ENCODE measurements around the gene RAMAC. TPM values are rescaled to one million over a fixed set of nuclear protein-coding genes. Genes with fewer than 3 reads are reported as not detected.
"Not testable (repeated sequence)": the region's sequence is repeated elsewhere in the genome, so short reads cannot be mapped to it uniquely, and the experiment has no call there.

The RAMAC gene
- total and polyA plus RNA-seq, 8 donors = 1.2 to 84.0 (median 23.9) TPM

GRCh38 chr15:83030021-83030420 is 44.0 kb downstream of the RAMAC start:
- H3K36me3 ChIP-seq = peaks cover 8 to 78% (median 57%) of the 10 kb centered on the region in 4 donors
- H3K4me3 ChIP-seq = no peak overlapping the region
- DNase-seq = no peak
- 92 to 98% (median 96%) methylated on average over 8 of the region's 8 CpGs for WGBS, 5 donors
- H3K4me1 ChIP-seq = no peaks in the 10 kb centered on the region
- H3K9me3 ChIP-seq = no peaks in the 10 kb centered on the region
- H3K27ac ChIP-seq = no peak overlapping the region
- no peak for TF ChIP-seq POLR2A (IDR thresholded peaks at IDR 0.05)
- no peak for TF ChIP-seq POLR2AphosphoS5 (IDR thresholded peaks at IDR 0.05)
- TF ChIP-seq, protein P1, sequence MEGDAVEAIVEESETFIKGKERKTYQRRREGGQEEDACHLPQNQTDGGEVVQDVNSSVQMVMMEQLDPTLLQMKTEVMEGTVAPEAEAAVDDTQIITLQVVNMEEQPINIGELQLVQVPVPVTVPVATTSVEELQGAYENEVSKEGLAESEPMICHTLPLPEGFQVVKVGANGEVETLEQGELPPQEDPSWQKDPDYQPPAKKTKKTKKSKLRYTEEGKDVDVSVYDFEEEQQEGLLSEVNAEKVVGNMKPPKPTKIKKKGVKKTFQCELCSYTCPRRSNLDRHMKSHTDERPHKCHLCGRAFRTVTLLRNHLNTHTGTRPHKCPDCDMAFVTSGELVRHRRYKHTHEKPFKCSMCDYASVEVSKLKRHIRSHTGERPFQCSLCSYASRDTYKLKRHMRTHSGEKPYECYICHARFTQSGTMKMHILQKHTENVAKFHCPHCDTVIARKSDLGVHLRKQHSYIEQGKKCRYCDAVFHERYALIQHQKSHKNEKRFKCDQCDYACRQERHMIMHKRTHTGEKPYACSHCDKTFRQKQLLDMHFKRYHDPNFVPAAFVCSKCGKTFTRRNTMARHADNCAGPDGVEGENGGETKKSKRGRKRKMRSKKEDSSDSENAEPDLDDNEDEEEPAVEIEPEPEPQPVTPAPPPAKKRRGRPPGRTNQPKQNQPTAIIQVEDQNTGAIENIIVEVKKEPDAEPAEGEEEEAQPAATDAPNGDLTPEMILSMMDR (IDR thresholded peaks at IDR 0.05) = no peak
- no peak for TF ChIP-seq EP300 (IDR thresholded peaks at IDR 0.05)
- H3K27me3 ChIP-seq = no peaks in the 10 kb centered on the region
- intact Hi-C loops (cut with DNase I; ENCODE audit: low total_unique reads) = no loop called here

DNA sequence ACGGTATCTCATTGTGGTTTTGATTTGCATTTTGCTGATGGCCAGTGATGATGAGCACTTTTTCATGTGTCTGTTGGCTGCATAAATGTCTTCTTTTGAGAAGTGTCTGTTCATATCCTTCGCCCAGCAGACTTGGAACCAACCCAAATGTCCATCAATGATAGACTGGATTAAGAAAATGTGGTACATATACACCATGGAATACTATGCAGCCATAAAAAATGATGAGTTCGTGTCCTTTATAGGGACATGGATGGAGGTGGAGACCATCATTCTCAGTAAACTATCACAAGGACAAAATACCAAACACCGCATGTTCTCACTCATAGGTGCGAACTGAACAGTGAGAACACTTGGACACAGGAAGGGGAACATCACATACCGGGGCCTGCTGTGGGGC is 45.2 kb downstream of the RAMAC start:
- H3K4me1 ChIP-seq; intact Hi-C loops (cut with DNase I; ENCODE audit: low total_unique reads); H3K4me3 ChIP-seq; H3K9me3 ChIP-seq; H3K27me3 ChIP-seq; DNase-seq; H3K27ac ChIP-seq: not testable (repeated sequence)
- H3K36me3 ChIP-seq = peaks cover 8 to 72% (median 55%) of the 10 kb centered on the region in 4 donors
- 93 to 100% (median 98%) methylated on average over 6 of the region's 6 CpGs for WGBS, 5 donors

- no peak for TF ChIP-seq POLR2A (IDR thresholded peaks at IDR 0.05)
- TF ChIP-seq EP300 (IDR thresholded peaks at IDR 0.05) = no peak
- no peak for TF ChIP-seq POLR2AphosphoS5 (IDR thresholded peaks at IDR 0.05)
- Histone ChIP-seq H3K36me3 (peaks cover 16 to 60% (median 53%) of the 10 kb centered on the region in 4 donors), H3K27me3 (no peaks in the 10 kb centered on the region), H3K27ac (no peak overlapping the region), H3K9me3 (no peaks in the 10 kb centered on the region), H3K4me1 (peaks cover 0 to 7% (median 1%) of the 10 kb centered on the region in 4 donors), H3K4me3 (no peak overlapping the region)
- no peak for DNase-seq
- 89 to 94% (median 93%) methylated on average over 6 of the region's 6 CpGs for WGBS, 5 donors
- intact Hi-C loops (cut with DNase I; ENCODE audit: low total_unique reads) = no loop called here
Measured at GRCh38 chr15:83036253-83036652, 50.2 kb downstream of the RAMAC start.

DNA sequence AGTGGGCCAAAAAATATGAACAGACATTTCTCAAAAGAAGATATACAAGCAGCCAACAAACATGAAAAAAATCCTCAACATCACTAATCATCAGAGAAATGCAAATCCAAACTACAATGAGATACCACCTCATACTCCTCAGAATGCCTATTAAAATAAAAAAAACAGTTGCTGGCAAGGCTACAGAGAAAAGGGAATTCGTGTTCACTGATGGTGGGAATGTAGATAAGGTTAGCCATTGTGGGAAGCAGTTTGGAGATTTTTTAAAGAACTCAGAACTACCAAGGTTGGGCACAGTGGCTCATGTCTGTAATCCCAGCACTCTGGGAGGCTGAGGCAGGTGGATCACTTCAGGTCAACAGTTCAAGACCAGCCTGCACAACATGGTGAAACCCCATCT is 53.2 kb downstream of the RAMAC start:
- Histone ChIP-seq H3K9me3 (no peaks in the 10 kb centered on the region), H3K27ac (no peak overlapping the region), H3K27me3 (no peaks in the 10 kb centered on the region), H3K4me3 (no peak overlapping the region), H3K36me3 (peaks cover 24 to 62% (median 56%) of the 10 kb centered on the region in 4 donors), H3K4me1 (peaks cover 0 to 7% (median 1%) of the 10 kb centered on the region in 4 donors)
- DNase-seq = no peak
- intact Hi-C loops (cut with DNase I; ENCODE audit: low total_unique reads) = no loop called here
- 29 to 41% (median 36%) methylated on average over 1 of the region's 1 CpG for WGBS, 5 donors
- TF ChIP-seq, protein P1 (IDR thresholded peaks at IDR 0.05) = no peak
- TF ChIP-seq POLR2A (IDR thresholded peaks at IDR 0.05) (no peak), EP300 (IDR thresholded peaks at IDR 0.05) (no peak), POLR2AphosphoS5 (IDR thresholded peaks at IDR 0.05) (no peak)

Other genes starting within 250 kb of the RAMAC start
- under 1 TPM in 1 of 5 donors, not detected in 4; under 0.01 TPM for gene FSD2, start 180.1 kb upstream of the RAMAC start, total RNA-seq
- gene FSD2, start 180.1 kb upstream of the RAMAC start, polyA plus RNA-seq = under 1 TPM in 1 of 3 donors, not detected in 2; 0.03 TPM
- gene WHAMM, start 176.6 kb upstream of the RAMAC start, total RNA-seq = 10 to 100 TPM in 2 of 5 donors, 1 to 10 TPM in 3; 6.2 to 44.6 (median 9.3) TPM
- gene WHAMM, start 176.6 kb upstream of the RAMAC start, polyA plus RNA-seq = 1 to 10 TPM; 3.6 to 4.1 (median 3.8) TPM
- 100 to 1,000 TPM in 1 of 5 donors, 10 to 100 TPM in 3, 1 to 10 TPM in 1; 2.9 to 144 (median 85.8) TPM for gene HOMER2, start 33.5 kb upstream of the RAMAC start, total RNA-seq
- gene HOMER2, start 33.5 kb upstream of the RAMAC start, polyA plus RNA-seq = 10 to 100 TPM; 35.7 to 77.1 (median 63.8) TPM
- 10 to 100 TPM in 3 of 5 donors, 1 to 10 TPM in 2; 2.3 to 17.0 (median 11.9) TPM for gene C15orf40, start 25.4 kb downstream of the RAMAC start, total RNA-seq
- gene C15orf40, start 25.4 kb downstream of the RAMAC start, polyA plus RNA-seq = 10 to 100 TPM; 20.0 to 40.9 (median 20.1) TPM
- 10 to 100 TPM; 41.5 to 94.4 (median 61.8) TPM for gene BTBD1, start 81.0 kb downstream of the RAMAC start, total RNA-seq
- 10 to 100 TPM; 13.2 to 34.1 (median 20.3) TPM for gene BTBD1, start 81.0 kb downstream of the RAMAC start, polyA plus RNA-seq
- 1 to 10 TPM in 2 of 5 donors, not detected in 3; 2.4 to 7.7 TPM for gene TM6SF1, start 121.4 kb downstream of the RAMAC start, total RNA-seq
- gene TM6SF1, start 121.4 kb downstream of the RAMAC start, polyA plus RNA-seq = 1 to 10 TPM in 2 of 3 donors, under 1 TPM in 1; 0.75 to 2.1 (median 1.1) TPM
- gene HDGFL3, start 221.6 kb downstream of the RAMAC start, total RNA-seq = 100 to 1,000 TPM in 1 of 5 donors, 10 to 100 TPM in 2, 1 to 10 TPM in 2; 4.0 to 110 (median 26.6) TPM
- gene HDGFL3, start 221.6 kb downstream of the RAMAC start, polyA plus RNA-seq = 10 to 100 TPM in 2 of 3 donors, 1 to 10 TPM in 1; 6.7 to 15.6 (median 13.9) TPM